WTC11 (cell line): ENCODE measurements around the gene PDZRN4. TPM values are rescaled to one million over a fixed set of nuclear protein-coding genes. Genes with fewer than 3 reads are reported as not detected.

Experiments used
- ATAC-seq: fragments of 200-7000 bp; cut with Tn5 transposase; 2 replicates; pipeline ENCODE4 v1.10.0; 2021; ENCODE audit warnings: mild to moderate bottlenecking, moderate library complexity
- CTCF ChIA-PET: fragments of 300-600 bp; sonication (Branson Sonifier 250); formaldehyde crosslinking; loops from one replicate; lab custom pipeline; 2021; ENCODE audit warnings: antibody characterized with exemption; lab: Charles Lee
- POLR2A ChIA-PET: fragments of 350-600 bp; sonication (Branson Sonifier 250); formaldehyde crosslinking; loops from one replicate; lab custom pipeline; 2021; ENCODE audit warnings: antibody characterized with exemption; lab: Charles Lee
- DNase-seq: peaks from one replicate; pipeline ENCODE4 v3.0.0; 2021; ENCODE audit warnings: low spot score
- H3K27ac Mint-ChIP-seq: 2 replicates; pipeline ENCODE4 v1.8.0; 2021; ENCODE audit warnings: mixed read lengths
- H3K27me3 Mint-ChIP-seq: 2 replicates; pipeline ENCODE4 v1.8.0; 2021; ENCODE audit warnings: low read depth, mild to moderate bottlenecking, moderate library complexity, mixed read lengths
- H3K36me3 Mint-ChIP-seq: 2 replicates; pipeline ENCODE4 v1.8.0; 2021; ENCODE audit warnings: mixed read lengths
- H3K4me1 Mint-ChIP-seq: 2 replicates; pipeline ENCODE4 v1.8.0; 2022; ENCODE audit warnings: mixed read lengths
- H3K4me3 Mint-ChIP-seq: 2 replicates; pipeline ENCODE4 v1.8.0; 2021; ENCODE audit warnings: mild to moderate bottlenecking, moderate library complexity, mixed read lengths
- H3K9me3 Mint-ChIP-seq: 2 replicates; pipeline ENCODE4 v1.8.0; 2021; ENCODE audit warnings: mixed read lengths
- AFF4 ChIP-seq: sonication (generic); formaldehyde crosslinking; IDR thresholded peaks from 2 replicates; pipeline ENCODE4 v1.8.1; 2023; ENCODE audit warnings: mild to moderate bottlenecking, missing genetic modification reagents, borderline replicate concordance
- ATF1 ChIP-seq: sonication (generic); formaldehyde crosslinking; IDR thresholded peaks from 2 replicates; pipeline ENCODE4 v1.8.1; 2023; ENCODE audit warnings: mild to moderate bottlenecking, moderate library complexity, missing genetic modification reagents
- ELF4 ChIP-seq: sonication (generic); formaldehyde crosslinking; IDR thresholded peaks from 2 replicates; pipeline ENCODE4 v1.8.1; 2022; ENCODE audit warnings: low read depth, mild to moderate bottlenecking, moderate library complexity, missing genetic modification reagents
- ETV6 ChIP-seq: sonication (generic); formaldehyde crosslinking; IDR thresholded peaks from 2 replicates; pipeline ENCODE4 v1.8.1; 2022; ENCODE audit warnings: mild to moderate bottlenecking, missing genetic modification reagents
- FOXK1 ChIP-seq: sonication (generic); formaldehyde crosslinking; IDR thresholded peaks from 2 replicates; pipeline ENCODE4 v1.8.0; 2022; ENCODE audit warnings: mild to moderate bottlenecking, moderate library complexity, missing genetic modification reagents
- GABPB1 ChIP-seq: sonication (generic); formaldehyde crosslinking; IDR thresholded peaks from 2 replicates; pipeline ENCODE4 v1.8.1; 2023; ENCODE audit warnings: mild to moderate bottlenecking, missing genetic modification reagents
- GRHL2 ChIP-seq: fragments of 250-450 bp; sonication (Bioruptor Pico); IDR thresholded peaks from 2 replicates; pipeline ENCODE4 v1.8.0; 2022; ENCODE audit warnings: mild to moderate bottlenecking, moderate library complexity; ENCODE audit not compliant: insufficient replicate concordance, severe bottlenecking
- IRF2 ChIP-seq: sonication (generic); formaldehyde crosslinking; IDR thresholded peaks from 2 replicates; pipeline ENCODE4 v1.8.0; 2022; ENCODE audit warnings: low read depth, missing genetic modification reagents, borderline replicate concordance
- MAX ChIP-seq: sonication (generic); formaldehyde crosslinking; IDR thresholded peaks from 2 replicates; pipeline ENCODE4 v1.8.0; 2022; ENCODE audit warnings: mild to moderate bottlenecking, missing genetic modification reagents
- MYBL2 ChIP-seq: sonication (generic); formaldehyde crosslinking; IDR thresholded peaks from 2 replicates; pipeline ENCODE4 v1.8.1; 2023; ENCODE audit warnings: mild to moderate bottlenecking, moderate library complexity, missing genetic modification reagents
- NFATC4 ChIP-seq: fragments of 250-450 bp; sonication (Bioruptor Pico); IDR thresholded peaks from 2 replicates; pipeline ENCODE4 v1.9.0; 2021; ENCODE audit warnings: mild to moderate bottlenecking
- SP1 ChIP-seq: sonication (generic); formaldehyde crosslinking; conservative IDR thresholded peaks from 2 replicates; pipeline ENCODE4 v1.8.1; 2022; ENCODE audit warnings: missing genetic modification reagents
- TEAD1 ChIP-seq: sonication (generic); formaldehyde crosslinking; IDR thresholded peaks from 2 replicates; pipeline ENCODE4 v1.8.0; 2022; ENCODE audit warnings: mild to moderate bottlenecking, missing genetic modification reagents
- USF1 ChIP-seq: sonication (generic); formaldehyde crosslinking; IDR thresholded peaks from 2 replicates; pipeline ENCODE4 v1.8.0; 2022; ENCODE audit warnings: mild to moderate bottlenecking, missing genetic modification reagents
- ZNF138 ChIP-seq: sonication (generic); formaldehyde crosslinking; conservative IDR thresholded peaks from 2 replicates; pipeline ENCODE4 v1.8.1; 2022; ENCODE audit warnings: mild to moderate bottlenecking, moderate library complexity, missing genetic modification reagents
- ZNF423 ChIP-seq: fragments of 250-450 bp; sonication (Bioruptor Pico); IDR thresholded peaks from 2 replicates; pipeline ENCODE4 v2.1.2; 2022; ENCODE audit warnings: mild to moderate bottlenecking, moderate library complexity
- ZNF532 ChIP-seq: fragments of 250-450 bp; sonication (Bioruptor Pico); IDR thresholded peaks from 2 replicates; pipeline ENCODE4 v1.9.0; 2021; ENCODE audit warnings: mild to moderate bottlenecking, borderline replicate concordance
- total RNA-seq: library from RNA; stranded (reverse); gene quantifications from 3 replicates; pipeline ENCODE4 v1.2.3, GENCODE V29; 2021
- TF ChIP-seq, protein P1 (sequence below): sonication (generic); formaldehyde crosslinking; IDR thresholded peaks from 2 replicates; pipeline ENCODE4 v1.8.1; 2022; ENCODE audit warnings: missing genetic modification reagents, borderline replicate concordance
- TF ChIP-seq, protein P2 (sequence below): sonication (generic); formaldehyde crosslinking; IDR thresholded peaks from 2 replicates; pipeline ENCODE4 v1.8.1; 2022; ENCODE audit warnings: low read depth, mild to moderate bottlenecking, moderate library complexity, missing genetic modification reagents, borderline replicate concordance
- TF ChIP-seq, protein P3 (sequence below): sonication (generic); formaldehyde crosslinking; IDR thresholded peaks from 2 replicates; pipeline ENCODE4 v1.8.1; 2022; ENCODE audit warnings: low read depth, missing genetic modification reagents, borderline replicate concordance
- TF ChIP-seq, protein P4 (sequence below): sonication (generic); formaldehyde crosslinking; IDR thresholded peaks from 2 replicates; pipeline ENCODE4 v1.8.1; 2022; ENCODE audit warnings: mild to moderate bottlenecking, moderate library complexity, missing genetic modification reagents

PDZRN4 gene
- total RNA-seq, 1 experiment from 2014 or later, result 0.09 TPM

DNA sequence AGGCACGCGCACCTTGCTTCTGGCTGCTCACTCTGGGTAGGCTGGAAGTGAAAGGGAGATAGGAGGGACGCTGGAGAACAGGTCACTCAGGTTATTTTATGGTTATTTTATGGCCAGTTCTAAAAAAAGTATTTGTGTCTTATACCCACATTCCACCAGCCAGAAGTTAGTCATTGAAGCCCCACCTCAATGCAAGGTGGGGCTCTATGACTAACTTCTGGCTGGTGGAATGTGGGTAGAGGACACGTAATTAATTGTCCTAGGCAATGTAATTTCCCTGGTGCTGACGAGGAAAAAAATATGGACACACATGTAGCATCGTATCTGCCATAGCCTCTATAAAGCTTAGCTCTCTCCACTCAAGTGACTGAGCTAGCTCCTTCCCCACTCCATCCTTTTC, 104.9 kb downstream of the PDZRN4 start (continued):
- TF ChIP-seq ZNF532 (CRISPR knock-in tag) (no peak), AFF4 (CRISPR knock-in tag) (no peak), GRHL2 (CRISPR knock-in tag) (no peak), TEAD1 (CRISPR knock-in tag) (no peak), IRF2 (CRISPR knock-in tag) (no peak), ZNF423 (no peak), ELF4 (CRISPR knock-in tag) (no peak)
- TF ChIP-seq, protein P1, sequence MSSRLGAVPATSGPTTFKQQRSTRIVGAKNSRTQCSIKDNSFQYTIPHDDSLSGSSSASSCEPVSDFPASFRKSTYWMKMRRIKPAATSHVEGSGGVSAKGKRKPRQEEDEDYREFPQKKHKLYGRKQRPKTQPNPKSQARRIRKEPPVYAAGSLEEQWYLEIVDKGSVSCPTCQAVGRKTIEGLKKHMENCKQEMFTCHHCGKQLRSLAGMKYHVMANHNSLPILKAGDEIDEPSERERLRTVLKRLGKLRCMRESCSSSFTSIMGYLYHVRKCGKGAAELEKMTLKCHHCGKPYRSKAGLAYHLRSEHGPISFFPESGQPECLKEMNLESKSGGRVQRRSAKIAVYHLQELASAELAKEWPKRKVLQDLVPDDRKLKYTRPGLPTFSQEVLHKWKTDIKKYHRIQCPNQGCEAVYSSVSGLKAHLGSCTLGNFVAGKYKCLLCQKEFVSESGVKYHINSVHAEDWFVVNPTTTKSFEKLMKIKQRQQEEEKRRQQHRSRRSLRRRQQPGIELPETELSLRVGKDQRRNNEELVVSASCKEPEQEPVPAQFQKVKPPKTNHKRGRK, result no peak

- Mint-ChIP-seq H3K9me3 (peaks cover 7% of the 10 kb centered on the region; the same call in 1 of the 2 replicates), H3K27ac (no peak overlapping the region), H3K36me3 (no peaks in the 10 kb centered on the region), H3K4me1 (no peaks in the 10 kb centered on the region), H3K27me3 (no peaks in the 10 kb centered on the region), H3K4me3 (no peak overlapping the region)
- DNase-seq (no peak), ATAC-seq (no peak)
- POLR2A ChIA-PET, result no interaction called here
- CTCF ChIA-PET, result no interaction called here
- TF ChIP-seq USF1 (CRISPR knock-in tag), result no peak
- no peak for TF ChIP-seq ZNF138
- TF ChIP-seq, protein P2, sequence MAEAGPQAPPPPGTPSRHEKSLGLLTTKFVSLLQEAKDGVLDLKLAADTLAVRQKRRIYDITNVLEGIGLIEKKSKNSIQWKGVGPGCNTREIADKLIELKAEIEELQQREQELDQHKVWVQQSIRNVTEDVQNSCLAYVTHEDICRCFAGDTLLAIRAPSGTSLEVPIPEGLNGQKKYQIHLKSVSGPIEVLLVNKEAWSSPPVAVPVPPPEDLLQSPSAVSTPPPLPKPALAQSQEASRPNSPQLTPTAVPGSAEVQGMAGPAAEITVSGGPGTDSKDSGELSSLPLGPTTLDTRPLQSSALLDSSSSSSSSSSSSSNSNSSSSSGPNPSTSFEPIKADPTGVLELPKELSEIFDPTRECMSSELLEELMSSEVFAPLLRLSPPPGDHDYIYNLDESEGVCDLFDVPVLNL (CRISPR knock-in tag), result no peak
- no peak for TF ChIP-seq ATF1 (CRISPR knock-in tag)
- TF ChIP-seq NFATC4 (CRISPR knock-in tag), result no peak
- TF ChIP-seq SP1 (CRISPR knock-in tag), result no peak
- no peak for TF ChIP-seq GABPB1 (CRISPR knock-in tag)
- no peak for TF ChIP-seq ETV6 (CRISPR knock-in tag)
- TF ChIP-seq MAX, result no peak
- TF ChIP-seq FOXK1 (CRISPR knock-in tag), result no peak
- TF ChIP-seq, protein P3, sequence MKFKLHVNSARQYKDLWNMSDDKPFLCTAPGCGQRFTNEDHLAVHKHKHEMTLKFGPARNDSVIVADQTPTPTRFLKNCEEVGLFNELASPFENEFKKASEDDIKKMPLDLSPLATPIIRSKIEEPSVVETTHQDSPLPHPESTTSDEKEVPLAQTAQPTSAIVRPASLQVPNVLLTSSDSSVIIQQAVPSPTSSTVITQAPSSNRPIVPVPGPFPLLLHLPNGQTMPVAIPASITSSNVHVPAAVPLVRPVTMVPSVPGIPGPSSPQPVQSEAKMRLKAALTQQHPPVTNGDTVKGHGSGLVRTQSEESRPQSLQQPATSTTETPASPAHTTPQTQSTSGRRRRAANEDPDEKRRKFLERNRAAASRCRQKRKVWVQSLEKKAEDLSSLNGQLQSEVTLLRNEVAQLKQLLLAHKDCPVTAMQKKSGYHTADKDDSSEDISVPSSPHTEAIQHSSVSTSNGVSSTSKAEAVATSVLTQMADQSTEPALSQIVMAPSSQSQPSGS (CRISPR knock-in tag), result no peak
- TF ChIP-seq, protein P4, sequence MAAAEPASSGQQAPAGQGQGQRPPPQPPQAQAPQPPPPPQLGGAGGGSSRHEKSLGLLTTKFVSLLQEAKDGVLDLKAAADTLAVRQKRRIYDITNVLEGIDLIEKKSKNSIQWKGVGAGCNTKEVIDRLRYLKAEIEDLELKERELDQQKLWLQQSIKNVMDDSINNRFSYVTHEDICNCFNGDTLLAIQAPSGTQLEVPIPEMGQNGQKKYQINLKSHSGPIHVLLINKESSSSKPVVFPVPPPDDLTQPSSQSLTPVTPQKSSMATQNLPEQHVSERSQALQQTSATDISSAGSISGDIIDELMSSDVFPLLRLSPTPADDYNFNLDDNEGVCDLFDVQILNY (CRISPR knock-in tag), result no peak
- TF ChIP-seq MYBL2 (CRISPR knock-in tag), result no peak
- TF ChIP-seq, protein P1, result no peak
These were observed 105.3 kb downstream of the PDZRN4 start for GRCh38 chr12:41293461-41293860.
